G401.6 (cell line): ENCODE measurements around the gene CPXM2.

Experiments used
- FAIRE-seq: peaks from 2 replicates; lab custom pipeline; 2012; peaks lifted over from hg19 to GRCh38; lab: Jason Lieb, UNC

CPXM2 gene

DNA sequence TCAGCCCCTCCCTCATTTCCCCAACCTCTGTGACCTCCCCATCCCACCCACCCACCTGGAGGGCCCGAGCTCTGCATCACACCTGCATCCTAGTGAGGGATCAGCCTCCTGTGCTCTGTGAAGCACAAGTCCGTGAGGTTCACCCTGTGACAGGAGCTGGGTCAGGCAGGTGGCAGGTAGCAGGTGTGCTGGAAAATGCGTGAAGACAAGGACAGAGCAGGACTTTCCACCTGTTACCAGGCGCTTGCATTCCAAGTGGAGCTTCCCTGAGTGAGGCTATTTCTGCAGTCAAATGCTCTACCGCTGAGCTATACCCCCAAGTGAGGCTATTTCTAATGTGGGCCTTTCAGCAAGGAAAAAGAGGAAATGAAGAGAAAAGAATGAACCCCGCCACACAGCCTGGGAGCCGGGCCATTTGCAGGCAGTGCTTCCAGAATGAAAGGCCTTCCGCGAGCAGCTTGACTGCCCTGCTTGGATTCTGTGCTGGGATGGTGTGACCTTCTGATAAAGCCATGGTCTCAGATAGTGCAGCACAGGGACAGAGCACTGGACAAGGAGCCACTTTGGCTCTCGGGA lies 13.3 kb upstream of the CPXM2 start:
- no peak for FAIRE-seq

DNA sequence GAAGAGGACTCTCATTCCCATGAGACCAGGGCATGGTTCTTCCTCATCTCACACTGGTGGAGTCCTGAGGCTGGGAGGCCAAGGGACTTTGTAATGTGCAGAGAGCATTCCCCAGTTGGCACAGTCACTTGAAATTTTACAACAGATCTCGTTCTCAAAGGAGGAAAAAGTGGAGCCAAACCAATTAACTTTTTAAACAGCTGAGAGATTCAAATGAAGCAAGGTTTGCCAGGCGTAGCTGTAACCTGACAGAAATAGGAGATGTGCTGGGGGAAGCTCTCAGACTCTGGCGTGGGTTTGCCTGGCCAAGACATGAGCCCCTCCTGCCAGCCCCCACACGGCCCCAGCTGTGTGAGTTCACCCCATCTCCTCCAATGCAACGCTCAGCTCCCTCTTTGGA lies 12.0 kb upstream of the CPXM2 start:
- no peak for FAIRE-seq

DNA sequence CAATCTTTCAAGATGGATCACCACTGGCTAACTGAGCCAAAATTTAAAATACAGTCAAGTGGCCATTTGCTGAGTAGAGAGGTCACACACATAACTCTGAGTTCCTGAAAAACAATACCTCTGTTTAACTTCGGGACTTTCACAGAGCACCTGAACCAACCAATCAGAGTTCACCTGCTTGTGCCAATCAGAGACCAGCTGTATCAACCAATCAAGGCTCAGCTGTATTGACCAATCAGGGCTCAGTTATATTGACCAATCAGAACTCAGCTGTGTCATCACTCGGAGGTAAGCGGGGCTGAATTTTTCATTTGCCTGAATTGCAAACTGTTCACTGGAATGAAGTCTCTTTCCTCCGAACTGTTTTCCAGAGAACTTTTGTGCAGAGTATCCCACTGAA lies 10.0 kb upstream of the CPXM2 start:
- no peak for FAIRE-seq

DNA sequence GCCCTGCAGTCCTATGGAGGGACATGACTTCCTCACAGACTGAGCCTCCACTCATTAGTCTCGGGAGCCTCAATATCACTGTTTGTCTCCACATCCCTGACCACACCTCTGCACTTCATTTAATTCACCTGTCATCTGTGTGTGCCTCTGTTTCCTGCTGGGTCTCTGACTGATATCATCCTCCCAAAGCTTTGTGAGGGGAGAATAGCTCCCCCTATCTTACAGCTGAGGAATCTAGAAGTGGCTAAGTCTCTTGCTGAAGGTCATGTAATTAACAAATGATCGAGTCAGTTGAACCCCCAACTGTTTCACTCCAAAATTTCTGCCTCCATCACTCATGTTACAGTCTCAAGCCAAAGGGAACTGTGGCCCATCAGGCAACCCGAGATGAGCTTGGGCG lies 5.5 kb upstream of the CPXM2 start:
- no peak for FAIRE-seq

DNA sequence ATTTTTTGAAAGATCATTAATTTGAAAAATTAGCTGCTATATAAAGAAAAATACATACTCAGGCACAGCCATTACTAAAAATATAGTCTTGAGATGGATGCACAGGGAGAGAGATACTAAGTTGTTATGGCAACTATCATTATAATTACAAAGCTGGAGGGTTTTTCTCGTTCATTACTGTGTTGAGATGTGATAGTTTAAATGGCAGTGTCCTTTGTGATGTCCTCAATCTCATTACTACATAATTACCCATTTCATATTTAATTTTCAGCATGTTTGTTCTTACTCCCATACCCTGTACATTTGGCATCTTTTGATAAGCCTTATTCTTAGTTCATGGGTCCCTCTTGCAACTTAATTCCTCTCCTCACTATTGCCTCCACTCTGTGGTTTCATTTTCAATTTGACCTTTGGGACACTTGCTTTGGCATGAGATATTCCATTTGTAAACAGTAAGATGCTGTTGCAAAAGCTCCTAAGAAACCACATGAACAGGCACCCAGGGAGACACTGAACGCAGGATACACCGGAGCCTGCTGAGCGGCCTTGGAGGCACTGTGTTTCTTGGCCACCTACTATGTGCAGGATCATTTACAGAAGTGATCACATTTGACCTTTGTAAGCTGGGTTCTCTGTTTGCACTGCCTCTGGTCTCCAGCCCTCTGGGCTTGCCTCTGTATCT lies 4.8 kb upstream of the CPXM2 start:
- no peak for FAIRE-seq

DNA sequence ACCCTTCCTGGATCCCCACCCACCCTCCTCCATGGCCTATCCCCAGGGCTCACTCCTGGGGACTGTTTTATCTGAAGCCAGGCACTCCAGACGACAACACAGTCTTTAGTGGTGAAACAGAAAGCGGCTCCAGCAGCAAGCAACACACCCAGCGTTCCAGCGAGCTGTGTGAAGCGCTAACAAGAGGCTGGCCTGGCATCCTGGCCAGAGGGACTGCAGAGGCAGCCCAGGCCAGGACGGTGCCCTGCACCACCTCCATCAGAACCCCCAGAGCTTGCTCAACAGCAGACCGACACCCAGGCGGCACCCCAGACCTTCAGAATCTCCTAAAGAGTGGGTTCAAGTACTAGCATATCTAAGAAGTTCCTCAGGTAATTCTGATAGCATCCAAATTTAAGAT lies 2.0 kb upstream of the CPXM2 start:
- FAIRE-seq = no peak

DNA sequence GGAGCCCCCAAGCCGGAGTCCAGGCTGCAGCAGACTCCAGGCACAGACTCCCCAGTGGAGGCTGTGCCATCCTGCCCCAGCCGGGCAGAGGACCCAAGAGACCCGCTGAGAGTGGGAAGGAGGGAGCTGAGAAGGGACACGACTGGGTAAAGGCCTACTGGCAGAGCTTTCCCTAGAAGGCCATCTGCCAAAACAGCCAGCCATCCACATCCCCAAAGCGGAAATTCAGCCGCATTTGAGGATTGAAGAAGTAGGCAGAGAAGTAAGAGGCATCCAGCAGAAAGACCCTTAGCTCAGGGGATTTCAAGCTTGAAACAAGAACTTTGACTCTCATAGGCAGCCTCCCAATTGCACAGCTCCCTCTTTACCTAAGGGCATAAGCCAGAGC lies 857 bp downstream of the CPXM2 start:
- FAIRE-seq = no peak

DNA sequence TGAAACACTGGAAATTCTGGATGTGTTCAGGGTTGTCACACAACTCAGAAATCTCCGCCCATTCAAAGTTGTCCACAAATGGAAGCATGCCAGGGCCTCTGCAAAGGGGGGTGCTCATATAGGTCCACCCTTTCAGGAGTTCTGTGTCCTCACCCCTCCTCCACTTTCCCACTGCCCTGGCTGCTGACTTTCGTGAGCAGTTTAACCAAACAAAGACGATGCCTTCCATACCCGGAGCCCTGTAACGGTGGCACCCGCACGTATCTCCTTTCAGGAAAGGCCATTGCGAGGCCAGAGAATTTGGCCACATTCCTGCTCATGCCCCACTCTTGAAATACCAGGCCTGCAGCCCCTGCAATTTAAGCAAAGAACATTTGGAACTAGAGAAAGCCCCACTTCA lies 1.4 kb downstream of the CPXM2 start:
- FAIRE-seq = no peak

DNA sequence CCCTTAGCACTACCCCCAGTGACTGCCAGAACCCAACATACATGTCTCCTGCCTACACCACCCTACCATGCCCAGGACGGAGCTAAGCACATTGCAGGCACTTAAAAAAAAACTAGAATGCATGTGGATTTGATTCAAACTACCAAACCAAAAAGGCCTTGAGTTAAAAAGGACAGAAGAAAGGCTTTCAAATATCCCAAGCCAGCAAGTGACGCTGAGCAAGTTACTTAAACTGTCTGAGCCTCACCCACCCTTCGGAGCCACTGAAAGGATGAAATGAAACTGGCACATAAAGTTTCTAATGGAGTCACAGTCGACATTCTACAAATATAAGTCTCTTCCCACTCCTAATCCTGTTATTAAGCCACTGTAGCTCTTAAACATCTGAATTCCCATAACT lies 1.8 kb downstream of the CPXM2 start:
- FAIRE-seq = no peak

DNA sequence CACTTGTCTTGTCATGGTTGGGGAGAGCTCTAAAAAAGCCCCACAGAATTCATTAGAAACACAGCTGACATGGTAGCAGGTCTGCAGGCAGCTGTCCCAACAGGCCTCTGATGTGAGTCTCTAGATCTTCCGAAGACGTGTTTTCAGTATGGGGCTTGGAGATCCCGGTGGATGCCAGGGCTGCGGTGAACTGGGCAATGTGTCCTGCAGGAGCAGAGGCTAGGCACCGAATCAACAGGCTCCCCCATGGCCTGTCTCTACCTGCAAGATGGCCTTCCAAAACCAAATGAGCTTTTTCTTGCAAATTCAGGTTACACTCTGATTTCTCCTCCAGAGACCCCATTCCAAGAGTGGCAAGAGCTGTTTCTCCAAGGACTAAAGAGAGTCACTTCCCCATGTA lies 2.9 kb downstream of the CPXM2 start:
- FAIRE-seq = no peak

DNA sequence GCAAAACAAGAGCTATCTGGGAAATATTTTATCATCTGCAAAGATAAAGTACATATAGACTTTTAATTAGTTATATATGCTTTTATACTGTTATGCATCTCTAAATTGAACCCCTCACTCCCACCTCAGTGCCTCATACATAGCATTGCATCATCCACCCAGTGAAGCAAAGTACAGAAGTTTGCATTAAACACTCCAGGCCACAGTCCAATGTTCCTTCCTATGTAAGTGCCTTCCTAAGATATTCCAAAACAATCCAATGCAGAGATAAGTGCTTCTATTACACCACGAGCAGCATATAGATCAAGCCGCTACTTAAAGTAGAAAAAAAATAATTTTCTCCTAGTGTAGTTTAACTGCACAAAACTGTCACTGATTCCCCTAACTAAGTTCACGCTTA lies 3.4 kb downstream of the CPXM2 start:
- FAIRE-seq = no peak

DNA sequence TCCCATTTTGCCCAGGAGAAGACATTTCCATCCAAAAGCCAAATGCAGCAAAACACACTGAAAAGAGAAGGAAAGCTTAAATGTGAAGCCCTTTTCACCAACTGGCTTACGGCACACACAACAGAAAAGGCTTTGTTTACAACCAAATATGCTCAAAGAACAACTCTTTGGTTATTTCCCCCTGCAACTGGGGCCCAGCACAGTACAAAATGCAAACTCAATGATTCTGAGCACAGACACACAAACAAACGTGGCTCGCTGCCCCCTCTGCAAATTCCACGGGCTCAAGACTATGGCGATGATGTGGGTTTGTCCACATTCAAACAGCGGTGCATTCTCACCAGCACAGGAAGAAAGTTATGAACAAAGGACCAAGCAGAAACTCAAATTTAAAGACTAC lies 5.3 kb downstream of the CPXM2 start:
- no peak for FAIRE-seq

DNA sequence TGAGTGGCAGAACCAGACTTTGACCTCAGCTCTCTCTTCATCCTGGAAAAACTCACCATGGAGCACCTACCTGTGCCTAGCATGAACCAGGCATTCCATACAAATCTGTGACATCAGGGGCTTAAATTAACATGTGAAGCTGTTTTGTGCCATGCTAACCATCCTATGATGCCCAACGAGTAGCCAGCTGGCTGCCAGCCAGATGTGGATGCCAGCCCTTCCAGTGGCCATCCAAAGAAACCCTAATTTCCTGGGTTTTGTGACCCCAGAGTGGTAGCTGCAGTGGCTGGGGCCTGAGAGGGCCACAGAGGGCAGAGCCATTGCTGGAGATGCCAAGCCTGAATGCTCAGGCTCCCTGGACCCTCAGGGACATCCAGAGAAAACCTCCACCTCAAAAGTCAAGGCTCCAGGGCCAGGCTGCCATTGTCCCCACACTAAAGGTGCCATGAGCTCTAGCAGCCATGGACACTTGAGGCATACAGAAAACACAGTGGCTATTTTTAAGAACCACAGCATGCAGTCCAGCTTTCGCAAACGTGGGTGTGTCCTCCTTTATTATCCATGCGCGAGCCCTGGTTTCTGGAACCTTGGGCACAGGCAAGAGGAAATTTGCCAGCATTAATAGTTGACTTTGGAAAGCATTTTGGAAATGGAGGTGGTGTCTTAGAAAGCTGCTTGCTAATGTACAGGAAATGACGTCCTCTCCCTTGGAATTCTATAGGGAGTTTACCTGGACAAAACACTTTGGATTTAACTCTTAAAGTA lies 6.0 kb downstream of the CPXM2 start:
- no peak for FAIRE-seq

DNA sequence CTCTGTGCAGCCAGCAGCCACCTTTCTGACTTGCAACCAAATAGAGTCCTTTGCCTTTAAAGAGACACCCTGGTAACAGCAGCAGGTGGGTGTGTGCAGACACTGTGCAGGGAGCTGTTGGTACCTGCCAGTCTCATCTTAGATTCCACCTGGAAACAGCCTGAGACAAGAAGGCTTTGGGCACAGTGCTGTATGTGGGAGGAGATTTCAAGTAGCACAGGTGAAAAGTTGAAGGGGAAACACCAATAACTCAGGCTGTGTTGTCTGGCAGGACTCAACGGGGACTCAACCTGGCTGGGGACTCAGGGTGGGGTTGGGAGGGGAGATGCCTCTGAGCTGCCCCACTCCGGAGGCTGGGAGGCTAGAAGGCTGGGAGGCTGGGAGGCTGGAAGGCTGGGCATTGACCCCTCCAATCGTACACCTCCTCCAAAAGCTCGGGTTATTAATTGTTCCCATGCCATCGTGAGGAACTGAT lies 6.7 kb downstream of the CPXM2 start:
- no peak for FAIRE-seq

DNA sequence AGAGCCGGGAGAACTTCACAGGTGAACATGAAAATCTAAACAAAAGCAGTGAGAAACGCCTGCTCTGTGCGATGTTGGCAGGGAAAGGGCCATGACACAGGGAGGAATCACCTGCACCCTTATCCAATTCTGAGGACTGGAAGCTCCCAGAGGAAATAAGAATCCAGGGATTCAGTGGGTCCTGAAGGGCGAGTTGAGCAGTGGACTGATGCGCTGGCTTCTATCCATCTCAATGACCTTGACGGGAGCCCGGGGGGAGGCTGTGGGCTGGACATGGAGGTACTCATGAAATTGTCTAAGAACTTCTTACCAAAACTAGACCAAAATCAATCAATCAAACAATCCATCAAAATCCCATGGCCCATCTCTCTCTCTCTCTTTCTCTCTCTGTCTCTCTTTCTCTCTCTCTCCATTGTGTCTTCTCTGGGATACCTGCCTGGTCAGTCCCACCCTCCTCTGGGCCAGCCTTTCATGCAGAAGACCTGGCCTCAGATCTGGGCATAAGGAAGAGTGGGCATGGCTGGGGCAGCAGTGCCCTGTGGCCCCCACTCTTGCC lies 7.2 kb downstream of the CPXM2 start:
- FAIRE-seq = no peak

DNA sequence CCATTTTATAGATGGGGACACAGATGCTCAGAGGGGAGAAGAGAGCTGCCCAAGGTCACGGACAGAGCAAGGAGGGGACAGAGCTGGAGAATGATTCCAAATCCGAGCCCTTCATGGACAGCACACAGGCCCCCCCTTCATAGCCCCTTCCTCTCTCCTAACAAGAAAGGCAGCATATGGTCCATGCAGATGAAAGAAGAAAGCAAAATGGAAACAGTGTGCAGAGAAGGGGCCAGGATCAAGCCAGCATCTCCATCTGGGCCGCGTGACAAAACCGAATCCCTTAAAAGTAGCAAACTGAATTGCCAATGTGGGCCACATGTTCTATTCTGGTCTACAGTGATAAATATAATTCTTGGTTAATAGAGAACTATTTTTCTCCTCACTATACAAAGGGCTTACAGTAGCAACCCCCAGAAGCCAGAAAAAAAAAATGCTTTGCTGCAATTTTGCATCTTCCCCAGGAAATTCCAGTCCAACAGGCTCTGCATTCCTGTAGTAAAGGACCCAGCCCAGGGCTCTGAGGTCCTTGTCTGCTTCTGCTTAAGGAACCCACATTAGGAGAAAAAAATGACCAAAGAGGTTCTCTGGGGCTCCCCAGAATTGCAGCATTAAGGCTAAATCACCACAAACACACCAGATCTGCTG lies 7.8 kb downstream of the CPXM2 start:
- FAIRE-seq = no peak

DNA sequence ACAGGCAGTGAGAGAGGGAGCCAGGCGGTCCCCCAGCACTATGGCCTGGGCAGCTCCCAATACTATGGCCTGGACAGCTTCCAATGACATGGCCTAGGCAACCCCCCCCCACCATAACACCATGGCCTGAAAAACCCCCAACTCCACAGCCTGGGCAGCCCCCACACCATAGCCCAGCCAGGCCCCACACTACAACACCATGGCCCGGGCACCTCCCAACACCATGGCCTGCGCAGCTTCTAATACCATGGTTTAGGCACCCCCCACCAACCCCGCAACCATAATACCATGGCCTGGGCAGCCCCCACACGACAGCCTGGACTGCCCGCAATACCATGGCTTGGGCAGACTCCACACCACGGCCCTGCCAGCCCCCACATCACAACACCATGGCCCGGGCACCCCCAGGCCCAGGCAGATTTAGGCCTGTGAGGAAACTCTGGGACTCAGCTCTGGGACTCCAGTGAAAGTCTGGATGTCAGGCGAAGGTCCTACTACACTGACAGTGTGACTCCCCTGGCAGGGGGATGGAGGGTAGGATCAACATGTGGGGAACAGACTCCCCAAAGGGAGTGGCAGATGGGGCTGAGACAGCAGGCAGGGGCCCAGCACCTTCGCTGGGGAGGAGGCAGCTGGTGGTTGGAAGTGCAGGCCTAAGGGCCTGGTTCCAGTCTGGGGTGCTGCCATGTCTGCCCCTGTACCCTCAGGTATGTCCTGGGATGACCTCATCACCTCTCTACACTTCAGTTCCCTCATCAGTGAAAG lies 8.7 kb downstream of the CPXM2 start:
- no peak for FAIRE-seq

DNA sequence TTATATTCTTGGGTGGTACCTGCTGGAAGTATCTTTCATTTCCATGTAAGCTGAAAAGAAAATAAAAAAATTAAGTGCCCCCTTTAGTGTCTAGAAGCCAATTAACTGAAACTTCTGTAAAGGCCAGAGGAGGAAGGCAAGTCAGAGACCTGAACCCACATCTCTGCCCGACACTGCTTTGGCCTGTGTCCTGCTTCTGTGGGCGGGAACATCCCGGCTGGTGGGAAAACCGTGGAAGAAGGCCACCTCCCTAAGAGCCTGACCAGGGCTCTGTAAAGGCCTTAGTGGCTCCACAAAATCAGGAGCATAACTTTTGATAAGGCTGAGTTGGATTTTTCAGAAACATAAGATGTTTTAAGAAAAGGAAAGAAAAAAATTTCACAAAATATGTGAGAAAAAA lies 9.4 kb downstream of the CPXM2 start:
- no peak for FAIRE-seq

DNA sequence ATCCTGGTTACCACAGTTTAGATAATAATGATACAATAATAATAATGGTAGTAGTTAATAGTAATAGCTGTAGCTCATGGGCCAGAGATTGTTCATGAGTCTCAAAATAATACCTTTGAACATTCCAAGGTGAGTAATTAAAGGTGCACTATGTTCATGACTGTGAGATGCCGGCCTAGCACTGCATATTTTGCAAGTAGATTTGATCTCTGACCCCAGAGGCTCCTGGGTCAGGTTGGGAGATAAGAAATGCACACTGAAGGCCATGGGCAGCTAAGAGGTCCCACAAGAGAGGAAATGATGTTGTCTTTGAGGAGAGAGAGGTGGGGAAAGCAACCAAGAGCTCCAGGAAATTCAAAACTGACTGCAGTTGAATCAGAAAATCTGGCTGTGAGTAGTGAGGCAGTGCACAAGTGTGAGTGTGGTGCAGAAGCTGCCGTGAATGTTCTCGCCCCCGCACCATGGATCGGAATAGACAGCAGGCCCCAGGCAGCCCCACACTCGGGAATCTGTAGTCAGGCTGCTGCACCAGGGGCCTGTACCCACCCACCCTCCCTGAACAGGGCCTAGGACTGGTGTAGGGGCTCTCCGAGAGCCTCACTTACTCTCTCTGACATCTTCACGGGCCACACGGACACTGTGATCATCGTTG lies 11.9 kb downstream of the CPXM2 start:
- no peak for FAIRE-seq

DNA sequence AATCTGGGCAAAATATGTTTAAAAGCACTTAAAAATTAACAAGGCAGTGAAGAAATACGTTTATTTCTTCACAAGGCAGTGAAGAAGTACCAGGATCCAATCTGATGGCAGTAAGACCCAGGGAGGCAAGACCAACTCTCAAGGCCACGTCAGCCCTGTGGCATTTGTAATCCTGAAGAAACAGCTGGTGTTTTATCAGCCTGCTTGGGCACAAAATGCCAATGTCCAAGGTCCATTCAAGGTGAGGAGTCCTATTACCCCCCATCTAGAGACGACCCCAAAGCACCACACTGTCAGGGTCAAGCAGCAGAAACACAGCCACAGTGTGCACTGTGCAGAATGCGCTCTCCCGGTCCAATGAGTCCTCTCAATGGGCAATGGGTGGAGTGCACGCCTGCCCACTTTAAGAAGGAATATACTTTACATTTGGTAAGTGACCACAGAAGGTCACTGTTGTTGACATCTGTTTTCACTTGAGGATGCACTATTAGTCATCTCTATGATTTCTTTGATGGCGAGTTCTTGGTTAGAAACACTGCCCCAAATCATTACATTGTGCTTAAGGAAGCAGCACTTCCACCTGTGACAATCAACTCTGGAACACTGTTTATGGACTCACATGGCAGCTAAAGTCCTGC lies 12.8 kb downstream of the CPXM2 start:
- no peak for FAIRE-seq

DNA sequence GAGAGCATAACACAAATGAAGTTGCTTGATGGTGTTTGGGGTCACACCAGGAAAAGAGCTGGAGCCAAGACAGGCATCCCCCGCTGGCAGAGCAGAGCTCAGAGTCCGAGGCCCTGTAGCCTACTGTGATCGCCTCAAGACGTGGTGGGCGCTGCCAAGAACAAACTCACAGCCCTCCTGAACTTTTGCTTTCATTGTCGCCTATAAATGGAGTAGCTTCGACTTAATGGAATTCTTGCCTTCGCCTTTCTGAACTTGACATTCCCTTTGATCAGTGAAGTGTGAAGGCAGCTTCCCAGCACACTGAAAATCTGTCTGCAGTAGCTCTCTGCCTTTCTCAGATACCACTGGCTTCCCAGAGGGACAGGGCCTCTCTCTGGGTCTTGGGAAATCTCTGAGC lies 21.3 kb downstream of the CPXM2 start:
- FAIRE-seq = no peak
